Mesenchymal stem cell (in vitro differentiated cells and primary cell): Measurements from ENCODE around the gene TIMP1.
A peak's percentile ranks its signal among the peaks of the same experiment; 100 is the strongest.

Source experiments
- DNase-seq: peaks from one replicate; pipeline ENCODE4 v3.0.0-alpha.2; 2013
- H2AFZ ChIP-seq: one replicate; pipeline ENCODE4 v1.6.1; 2013; ENCODE audit warnings: low read depth, mild to moderate bottlenecking, control low read depth, inconsistent platforms, low read length, moderate library complexity
- H2AK5ac ChIP-seq: 2 replicates; pipeline ENCODE4 v1.6.1; 2013; ENCODE audit warnings: low read length, moderate library complexity, mild to moderate bottlenecking, inconsistent platforms; ENCODE audit not compliant: severe bottlenecking
- H2BK120ac ChIP-seq: one replicate; pipeline ENCODE4 v1.6.1; 2013; ENCODE audit warnings: low read depth, mild to moderate bottlenecking, inconsistent platforms, low read length, moderate library complexity
- H2BK12ac ChIP-seq, 2 experiments: one replicate each; pipeline ENCODE4 v1.6.1; 2013; ENCODE audit warnings: inconsistent platforms in 2 of 2, low read length in 2 of 2, mild to moderate bottlenecking in 2 of 2, moderate library complexity in 2 of 2, control low read depth in 1 of 2
- H2BK15ac ChIP-seq: one replicate; pipeline ENCODE4 v1.6.1; 2013; ENCODE audit warnings: mild to moderate bottlenecking, low read depth, inconsistent platforms; ENCODE audit not compliant: poor library complexity, severe bottlenecking
- H2BK5ac ChIP-seq: 2 replicates; pipeline ENCODE4 v1.6.1; 2013; ENCODE audit warnings: low read depth, mild to moderate bottlenecking, low read length, control low read depth, inconsistent platforms; ENCODE audit not compliant: poor library complexity, severe bottlenecking
- H3K14ac ChIP-seq, 2 experiments: one replicate each; pipeline ENCODE4 v1.6.1; 2013; ENCODE audit warnings: inconsistent platforms in 2 of 2, low read length in 2 of 2, control low read depth in 1 of 2, mild to moderate bottlenecking in 1 of 2, moderate library complexity in 1 of 2
- H3K18ac ChIP-seq, 2 experiments: one replicate each; pipeline ENCODE4 v1.6.1; 2013; ENCODE audit warnings: inconsistent platforms in 2 of 2, low read length in 2 of 2, control low read depth in 1 of 2, low read depth in 1 of 2, mild to moderate bottlenecking in 1 of 2
- H3K23ac ChIP-seq, 2 experiments: one replicate each; pipeline ENCODE4 v1.6.1; 2013; ENCODE audit warnings: inconsistent platforms in 2 of 2, low read length in 2 of 2, mild to moderate bottlenecking in 2 of 2, moderate library complexity in 2 of 2, control low read depth in 1 of 2
- H3K27ac ChIP-seq: 2 replicates; pipeline ENCODE4 v1.5.1; 2013; ENCODE audit warnings: mild to moderate bottlenecking, moderate library complexity, low read length, control low read depth, inconsistent platforms; ENCODE audit not compliant: poor library complexity, severe bottlenecking
- H3K27me3 ChIP-seq, 2 experiments: 2 replicates each; pipeline versions ENCODE4 v1.6.1 to v1.7.0; 2013; ENCODE audit warnings: low read length in 2 of 2, mild to moderate bottlenecking in 2 of 2, moderate library complexity in 2 of 2, control low read depth in 1 of 2, inconsistent platforms in 1 of 2; ENCODE audit not compliant: control insufficient read depth in 1 of 2, insufficient read depth in 1 of 2
- H3K36me3 ChIP-seq, 2 experiments: 2 replicates each; pipeline versions ENCODE4 v1.6.1 to v1.7.0; 2013; ENCODE audit warnings: low read length in 2 of 2, control low read depth in 1 of 2, inconsistent platforms in 1 of 2, low read depth in 1 of 2, mild to moderate bottlenecking in 1 of 2; ENCODE audit not compliant: insufficient read depth in 2 of 2, control insufficient read depth in 1 of 2
- H3K4ac ChIP-seq, 2 experiments: one replicate each; pipeline ENCODE4 v1.6.1; 2013; ENCODE audit warnings: inconsistent platforms in 2 of 2, low read length in 2 of 2, mild to moderate bottlenecking in 2 of 2, moderate library complexity in 2 of 2, control low read depth in 1 of 2, low read depth in 1 of 2
- H3K4me1 ChIP-seq: 2 replicates; pipeline ENCODE4 v1.6.1; 2013; ENCODE audit warnings: low read depth, low read length, control low read depth; ENCODE audit not compliant: control insufficient read depth, insufficient read depth
- H3K4me2 ChIP-seq: 2 replicates; pipeline ENCODE4 v1.6.1; 2013; ENCODE audit warnings: low read length, mild to moderate bottlenecking, inconsistent platforms; ENCODE audit not compliant: poor library complexity, severe bottlenecking
- H3K4me3 ChIP-seq, 2 experiments: 2 replicates each; pipeline versions ENCODE4 v1.5.1 to v1.7.0; 2013; ENCODE audit warnings: low read length in 2 of 2, mild to moderate bottlenecking in 2 of 2, control low read depth in 1 of 2, low read depth in 1 of 2; ENCODE audit not compliant: insufficient read depth in 1 of 2
- H3K79me1 ChIP-seq: replicated peaks from 2 replicates; pipeline ENCODE4 v1.6.1; 2013; ENCODE audit warnings: mild to moderate bottlenecking, control low read depth, low read length, inconsistent platforms; ENCODE audit not compliant: poor library complexity, severe bottlenecking
- H3K9ac ChIP-seq: 2 replicates; pipeline ENCODE4 v1.7.0; 2013; ENCODE audit warnings: mild to moderate bottlenecking, low read length, moderate library complexity
- H3K9me3 ChIP-seq: 2 replicates; pipeline ENCODE4 v1.7.0; 2013; ENCODE audit warnings: mild to moderate bottlenecking, low read length; ENCODE audit not compliant: control insufficient read depth
- H4K8ac ChIP-seq: one replicate; pipeline ENCODE4 v1.6.1; 2013; ENCODE audit warnings: inconsistent platforms, mild to moderate bottlenecking, low read length, moderate library complexity
- H4K91ac ChIP-seq: one replicate; pipeline ENCODE4 v1.6.1; 2013; ENCODE audit warnings: mild to moderate bottlenecking, low read length, inconsistent platforms
- WGBS: methylation state at CpG from one replicate; pipeline ENCODE4 v1.1.7; 2013; ENCODE audit warnings: mixed read lengths; 5-methylcytosine and 5-hydroxymethylcytosine counted together

TIMP1 gene

DNA sequence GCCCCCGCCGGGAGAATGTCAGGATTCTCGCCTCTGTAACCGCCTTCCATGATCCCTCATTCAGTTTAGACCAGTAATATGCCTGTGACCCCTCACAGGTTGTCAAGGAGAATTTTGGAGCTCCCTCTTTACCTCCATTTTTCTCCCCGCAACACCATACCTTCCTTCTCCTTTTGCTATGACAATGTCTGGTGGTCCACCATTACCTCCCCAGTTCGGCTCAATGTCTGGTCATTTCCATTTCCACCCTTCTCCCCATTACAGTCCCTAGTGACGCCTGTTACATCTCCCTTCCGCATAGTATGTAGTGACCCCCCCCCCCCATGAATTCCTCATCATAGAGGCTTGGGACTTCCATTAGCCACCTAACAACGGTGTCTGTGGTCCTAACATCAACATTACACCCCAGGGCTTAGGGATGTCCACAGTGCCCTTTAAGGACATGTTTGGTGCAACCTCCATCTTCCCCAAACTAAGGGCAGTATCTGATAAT lies 20.5 kb upstream of the TIMP1 start:
- 7% methylated on average over 9 of the region's 9 CpGs for WGBS
- no peak for DNase-seq
- peak overlapping the region; percentile 69 to 86 for H3K4me3 ChIP-seq
- H3K36me3 ChIP-seq, result peaks cover 19 to 28% of the 10 kb centered on the region in 2 experiments
- H3K4ac ChIP-seq, result no peak overlapping the region
- H3K9me3 ChIP-seq, result no peaks in the 10 kb centered on the region
- no peak overlapping the region for H2BK5ac ChIP-seq
- H2BK120ac ChIP-seq, result no peak overlapping the region
- H2AK5ac ChIP-seq, result no peak overlapping the region
- peak overlapping the region; percentile 91 for H3K4me2 ChIP-seq
- H3K27ac ChIP-seq, result no peak overlapping the region
- no peak overlapping the region for H4K91ac ChIP-seq
- H3K23ac ChIP-seq, result no peak overlapping the region
- peaks cover 10% of the 10 kb centered on the region for H3K4me1 ChIP-seq
- no peak overlapping the region for H2BK12ac ChIP-seq
- no peak overlapping the region for H3K14ac ChIP-seq
- H3K9ac ChIP-seq, result peak overlapping the region; percentile 91
- H3K18ac ChIP-seq, result no peak overlapping the region
- no peak overlapping the region for H2AFZ ChIP-seq
- H4K8ac ChIP-seq, result no peak overlapping the region
- peaks cover 0 to 3% of the 10 kb centered on the region in 2 experiments for H3K27me3 ChIP-seq
- H3K79me1 ChIP-seq, result peaks cover 10% of the 10 kb centered on the region
- no peak overlapping the region for H2BK15ac ChIP-seq

DNA sequence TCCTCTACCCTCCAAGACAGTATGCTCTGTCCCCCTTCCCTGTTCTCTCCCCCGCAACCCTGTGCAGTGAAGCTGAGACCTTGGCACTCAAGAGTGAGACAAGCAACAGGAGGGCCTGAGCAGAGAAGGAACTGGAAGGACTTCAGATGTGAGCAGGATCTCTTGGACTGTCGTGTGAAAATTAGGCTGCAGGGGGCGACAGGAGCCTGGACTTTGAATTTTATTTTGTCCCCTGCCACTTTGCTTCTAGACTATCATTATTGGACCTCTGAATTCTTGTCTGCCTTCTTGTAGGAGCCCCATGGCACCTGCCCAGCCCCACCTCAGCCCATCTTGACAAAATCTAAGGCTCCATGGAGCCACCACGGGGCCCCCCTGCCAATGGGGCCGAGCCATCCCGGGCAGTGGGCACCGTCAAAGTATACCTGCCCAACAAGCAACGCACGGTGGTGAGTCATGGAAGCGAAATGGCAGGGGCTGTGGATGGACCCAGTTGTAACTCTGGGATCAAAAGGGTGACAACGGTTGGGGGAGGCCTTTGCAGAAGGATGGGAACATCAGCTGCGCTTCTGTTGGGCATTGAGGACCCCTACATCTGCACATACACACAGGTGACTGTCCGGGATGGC lies 19.5 kb upstream of the TIMP1 start:
- DNase-seq, result peak; percentile 47
- no peak overlapping the region for H2AFZ ChIP-seq
- no peak overlapping the region for H4K91ac ChIP-seq
- no peak overlapping the region for H2BK15ac ChIP-seq
- 76% methylated on average over 9 of the region's 13 CpGs for WGBS
- H3K27ac ChIP-seq, result no peak overlapping the region
- peaks cover 12% of the 10 kb centered on the region for H3K79me1 ChIP-seq
- no peak overlapping the region for H2BK120ac ChIP-seq
- H3K4me1 ChIP-seq, result peaks cover 10% of the 10 kb centered on the region
- no peak overlapping the region for H3K23ac ChIP-seq
- peak overlapping the region; percentile 16 for H3K9ac ChIP-seq
- H3K9me3 ChIP-seq, result no peaks in the 10 kb centered on the region
- no peak overlapping the region for H2BK5ac ChIP-seq
- no peak overlapping the region for H2AK5ac ChIP-seq
- no peak overlapping the region for H3K14ac ChIP-seq
- H3K4ac ChIP-seq, result no peak overlapping the region
- no peak overlapping the region for H3K4me2 ChIP-seq
- H2BK12ac ChIP-seq, result no peak overlapping the region
- H3K27me3 ChIP-seq, result peaks cover 0 to 3% of the 10 kb centered on the region in 2 experiments
- no peak overlapping the region for H3K4me3 ChIP-seq
- no peak overlapping the region for H4K8ac ChIP-seq
- H3K18ac ChIP-seq, result no peak overlapping the region
- H3K36me3 ChIP-seq, result peaks cover 28 to 38% of the 10 kb centered on the region in 2 experiments

DNA sequence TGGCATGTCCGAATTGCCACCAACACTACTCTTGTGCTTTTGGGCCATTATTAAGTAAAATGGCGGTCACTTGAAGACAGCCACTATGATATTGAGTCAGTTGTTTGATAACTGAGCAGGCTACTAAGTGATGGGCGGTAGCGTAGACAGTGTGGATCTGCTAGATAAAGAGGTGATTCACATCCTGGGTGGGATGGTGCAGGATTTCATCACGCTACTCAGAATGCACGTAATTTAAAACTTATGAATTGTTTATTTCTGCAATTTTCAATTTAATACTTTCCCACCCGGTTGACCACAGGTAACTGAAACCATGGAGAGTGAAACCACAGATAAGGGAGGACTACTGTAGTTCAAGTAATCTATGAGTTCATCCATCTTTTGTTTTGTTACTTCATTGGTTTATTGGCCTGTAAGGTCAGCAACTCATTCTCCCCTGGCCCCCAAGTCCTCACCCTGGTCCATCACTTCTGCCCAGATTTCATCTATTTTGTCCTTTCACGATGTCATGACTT lies 18.4 kb upstream of the TIMP1 start:
- no peak overlapping the region for H3K4ac ChIP-seq
- no peak overlapping the region for H3K14ac ChIP-seq
- H2AK5ac ChIP-seq, result no peak overlapping the region
- no peak for DNase-seq
- H3K79me1 ChIP-seq, result peaks cover 14% of the 10 kb centered on the region
- H2BK15ac ChIP-seq, result no peak overlapping the region
- H3K9ac ChIP-seq, result no peak overlapping the region
- H3K4me2 ChIP-seq, result no peak overlapping the region
- no peak overlapping the region for H2BK12ac ChIP-seq
- no peak overlapping the region for H3K23ac ChIP-seq
- H3K27ac ChIP-seq, result no peak overlapping the region
- no peaks in the 10 kb centered on the region for H3K9me3 ChIP-seq
- H2BK5ac ChIP-seq, result no peak overlapping the region
- H2AFZ ChIP-seq, result no peak overlapping the region
- H4K91ac ChIP-seq, result no peak overlapping the region
- H4K8ac ChIP-seq, result no peak overlapping the region
- 78% methylated on average over 5 of the region's 8 CpGs for WGBS
- H2BK120ac ChIP-seq, result no peak overlapping the region
- peaks cover 0 to 3% of the 10 kb centered on the region in 2 experiments for H3K27me3 ChIP-seq
- H3K4me1 ChIP-seq, result peaks cover 10% of the 10 kb centered on the region
- H3K36me3 ChIP-seq, result peaks cover 35 to 44% of the 10 kb centered on the region in 2 experiments
- no peak overlapping the region for H3K4me3 ChIP-seq
- no peak overlapping the region for H3K18ac ChIP-seq

DNA sequence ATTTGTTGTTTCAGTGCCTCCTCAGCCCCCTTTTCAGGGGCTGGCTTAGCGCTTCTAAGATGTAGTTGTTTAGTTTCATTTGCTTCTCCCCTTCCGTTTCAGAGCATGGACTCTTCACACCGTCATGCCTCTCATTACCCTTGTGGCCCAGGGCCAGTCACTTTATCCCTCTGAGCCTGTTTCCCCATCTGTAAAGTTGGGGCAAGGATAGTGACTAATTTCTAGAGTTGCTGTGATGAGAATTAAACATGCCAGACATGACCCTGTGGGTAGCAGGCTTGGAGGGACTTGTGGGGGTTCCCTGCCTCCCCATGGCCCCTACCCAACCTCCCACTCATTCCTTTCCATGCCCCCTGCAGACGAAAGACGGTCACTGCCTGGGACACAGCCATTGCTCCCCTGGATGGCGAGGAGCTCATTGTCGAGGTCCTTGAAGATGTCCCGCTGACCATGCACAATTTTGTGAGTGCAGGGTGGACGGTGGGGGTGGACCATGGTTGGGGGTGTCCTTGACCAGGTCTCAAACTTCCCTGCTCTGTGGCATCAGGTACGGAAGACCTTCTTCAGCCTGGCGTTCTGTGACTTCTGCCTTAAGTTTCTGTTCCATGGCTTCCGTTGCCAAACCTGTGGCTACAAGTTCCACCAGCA lies 17.7 kb upstream of the TIMP1 start:
- H2BK15ac ChIP-seq, result no peak overlapping the region
- H2BK5ac ChIP-seq, result no peak overlapping the region
- 80% methylated on average over 4 of the region's 12 CpGs for WGBS
- peaks cover 10% of the 10 kb centered on the region for H3K4me1 ChIP-seq
- no peak overlapping the region for H3K9ac ChIP-seq
- no peak overlapping the region for H3K27ac ChIP-seq
- no peak overlapping the region for H3K14ac ChIP-seq
- H3K9me3 ChIP-seq, result no peaks in the 10 kb centered on the region
- no peak overlapping the region for H2BK120ac ChIP-seq
- H3K36me3 ChIP-seq, result peaks cover 42 to 48% of the 10 kb centered on the region in 2 experiments
- no peak for DNase-seq
- H3K4me3 ChIP-seq, result no peak overlapping the region
- H2AK5ac ChIP-seq, result no peak overlapping the region
- H3K23ac ChIP-seq, result no peak overlapping the region
- no peak overlapping the region for H2AFZ ChIP-seq
- peaks cover 12% of the 10 kb centered on the region for H3K79me1 ChIP-seq
- no peak overlapping the region for H4K8ac ChIP-seq
- no peak overlapping the region for H3K4me2 ChIP-seq
- H2BK12ac ChIP-seq, result no peak overlapping the region
- no peak overlapping the region for H4K91ac ChIP-seq
- H3K4ac ChIP-seq, result no peak overlapping the region
- H3K27me3 ChIP-seq, result peaks cover 0 to 3% of the 10 kb centered on the region in 2 experiments
- H3K18ac ChIP-seq, result no peak overlapping the region
